NCI-H510A (cell line): ENCODE data around the gene TMEM185A.
"Not testable (repeated sequence)": the region's sequence is repeated elsewhere in the genome, so short reads cannot be mapped to it uniquely, and the experiment has no call there.

Experiments
- DNase-seq: peaks from one replicate; lab custom pipeline; 2025; lab: John Stamatoyannopoulos, UW

Gene TMEM185A

DNA sequence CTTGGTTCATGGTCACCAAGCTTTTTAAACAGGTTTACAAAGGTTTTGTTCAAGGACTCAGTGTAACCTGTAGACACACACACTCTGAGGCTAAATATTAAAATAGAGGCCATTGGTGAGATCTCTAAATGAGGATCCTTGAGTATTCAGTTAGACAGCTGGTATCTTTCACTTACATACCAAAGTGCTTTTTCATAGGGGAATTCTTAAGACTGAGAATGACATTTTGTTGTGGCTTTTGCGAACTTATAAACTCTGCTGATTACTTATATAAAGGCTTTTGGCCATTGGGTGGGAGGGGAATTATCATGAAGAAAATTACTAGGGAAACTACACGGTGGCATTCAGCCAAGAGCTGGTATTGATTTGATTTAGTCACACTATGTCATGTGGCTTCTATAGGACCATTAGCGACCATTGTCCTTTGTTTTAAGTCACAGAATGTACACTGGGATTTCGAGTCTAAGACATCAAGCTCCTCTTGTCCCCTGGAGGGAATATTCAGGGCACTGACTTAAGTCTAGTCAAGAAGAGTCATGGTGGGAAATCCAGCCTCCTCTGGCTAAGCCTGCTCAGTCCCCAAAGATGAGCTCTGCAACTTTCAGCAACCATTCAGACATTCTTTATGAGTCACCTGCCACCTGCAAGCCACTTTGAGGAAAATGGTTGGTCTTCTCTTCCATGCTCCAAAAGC lies 80.2 kb downstream of the TMEM185A start:
- not testable (repeated sequence) for DNase-seq

DNA sequence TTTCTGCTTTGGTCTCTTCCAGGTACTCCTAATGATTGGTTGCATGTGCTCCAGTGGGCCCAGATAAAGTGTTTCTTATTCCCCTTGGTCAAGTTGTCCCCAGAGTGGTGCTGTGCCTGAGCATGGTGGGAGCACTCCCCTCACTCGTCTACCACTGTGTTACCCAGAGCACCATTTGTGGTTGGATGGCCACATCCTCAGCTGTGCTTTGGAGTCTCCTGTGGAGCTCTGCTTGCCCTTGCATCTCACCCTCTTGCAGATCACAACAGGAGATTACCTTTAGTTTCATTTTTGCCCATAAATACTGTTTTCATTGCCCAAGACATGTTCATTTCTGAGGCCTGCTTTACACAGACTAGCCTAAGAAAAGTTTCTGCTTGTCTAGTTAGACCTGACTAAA lies 81.1 kb downstream of the TMEM185A start:
- DNase-seq = not testable (repeated sequence)

DNA sequence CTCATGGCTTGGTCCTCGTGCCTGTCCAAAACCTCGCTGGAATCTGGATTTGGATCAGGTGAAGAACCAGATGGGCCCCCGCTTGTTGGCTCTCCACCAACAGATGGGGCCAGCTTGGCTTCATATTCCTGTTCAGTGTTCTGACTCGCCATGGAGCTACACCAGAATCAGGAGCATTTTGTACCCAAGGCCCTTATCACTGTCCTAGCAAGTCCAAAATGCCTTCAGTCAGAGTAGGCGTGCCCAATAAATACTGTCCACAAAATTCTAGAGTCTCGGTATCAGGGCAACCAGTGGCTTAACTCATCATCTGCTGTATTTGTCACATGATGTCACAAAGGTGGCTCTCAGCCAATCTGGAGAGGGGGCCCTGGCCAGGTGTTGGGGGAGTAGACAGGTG lies 81.9 kb downstream of the TMEM185A start, which contains the start of gene HSFX3:
TSS of gene HSFX3 (minus strand) at position 224 of the 400 bp plus-strand sequence. CDS start at position 152, 72 bp downstream.
- DNase-seq = not testable (repeated sequence)

DNA sequence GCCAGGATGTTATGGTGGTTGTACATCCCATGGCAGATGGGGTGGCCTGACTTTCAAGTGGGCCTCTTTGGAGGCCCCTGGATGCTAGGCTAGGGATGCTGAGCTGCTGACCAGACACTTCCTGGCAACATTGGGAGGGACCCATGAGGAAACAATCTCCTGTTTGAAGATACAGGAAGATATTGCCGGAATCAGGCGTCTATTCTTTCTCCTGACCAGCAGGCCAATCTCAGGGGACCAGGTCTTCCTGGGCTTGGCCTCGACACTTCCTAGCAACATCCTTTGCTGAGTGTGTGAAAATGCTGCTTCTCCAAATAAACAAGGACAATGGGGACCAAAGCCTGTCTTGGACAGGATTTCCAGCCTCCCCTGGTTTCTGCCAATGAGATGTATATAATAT lies 83.8 kb downstream of the TMEM185A start:
- not testable (repeated sequence) for DNase-seq

DNA sequence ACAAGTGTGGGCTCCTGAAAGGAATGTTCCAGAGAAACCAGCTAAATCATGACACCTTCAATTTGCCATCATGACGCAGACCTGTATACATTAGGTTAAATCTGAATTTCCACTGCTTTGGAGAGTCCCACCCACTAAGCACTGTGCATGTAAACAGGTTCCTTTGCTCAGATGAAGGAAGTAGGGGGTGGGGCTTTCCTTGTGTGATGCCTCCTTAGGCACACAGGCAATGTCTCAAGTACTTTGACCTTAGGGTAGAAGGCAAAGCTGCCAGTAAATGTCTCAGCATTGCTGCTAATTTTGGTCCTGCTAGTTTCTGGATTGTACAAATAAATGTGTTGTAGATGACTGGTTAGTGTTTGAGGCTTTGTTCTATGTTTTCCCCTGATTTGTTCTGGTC lies 84.6 kb downstream of the TMEM185A start:
- not testable (repeated sequence) for DNase-seq
